Germinal center (tissue), 1 donor: ENCODE measurements around the gene ABHD17A.

Source experiments
- DNase-seq: peaks from one replicate; pipeline ENCODE4 v3.0.0; 2012; ENCODE audit warnings: mixed read lengths, low spot score

Gene ABHD17A

DNA sequence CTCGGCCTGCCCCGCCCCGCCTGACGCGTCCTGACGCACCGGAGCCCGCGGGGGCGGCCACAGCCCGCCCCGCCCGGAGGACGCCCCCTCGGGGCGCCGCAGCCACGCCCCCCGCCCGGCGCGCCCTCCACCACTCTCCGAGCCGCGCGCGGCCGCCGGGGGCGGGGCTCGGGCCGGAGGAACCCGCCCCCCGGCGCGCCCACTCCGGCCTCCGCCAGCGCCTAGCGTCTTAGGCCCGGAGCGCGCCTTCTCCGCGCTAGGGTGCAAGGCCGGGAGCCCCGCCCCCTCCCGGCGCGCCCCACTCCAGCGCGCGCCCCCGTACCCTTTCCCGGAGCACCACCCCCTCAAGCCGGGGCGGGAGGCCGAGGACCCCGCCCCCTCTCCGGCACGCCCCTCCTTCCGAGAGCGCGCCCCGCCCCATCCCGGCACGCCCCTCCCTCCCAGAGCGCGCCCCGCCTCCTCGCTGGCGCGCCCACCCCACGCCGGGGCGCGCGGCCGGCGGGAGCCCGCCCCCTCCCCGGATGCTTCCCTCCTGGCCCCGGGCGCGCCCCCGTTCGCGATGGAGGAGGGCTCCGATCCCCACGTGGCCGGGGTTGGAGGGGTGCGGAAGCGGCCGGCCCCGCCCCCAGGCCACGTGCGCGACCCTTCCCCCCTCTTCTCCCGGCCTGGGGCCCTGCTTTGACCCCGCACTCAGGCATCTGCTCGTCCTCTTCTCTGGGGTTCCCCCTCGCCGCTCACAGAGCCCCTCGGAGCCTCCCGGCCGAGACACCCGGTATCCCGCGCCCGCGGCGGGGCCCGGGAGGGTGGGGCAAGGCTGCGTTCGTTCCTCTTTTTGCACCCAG lies 21.4 kb downstream of the ABHD17A start:
- peak; percentile 95 for DNase-seq

DNA sequence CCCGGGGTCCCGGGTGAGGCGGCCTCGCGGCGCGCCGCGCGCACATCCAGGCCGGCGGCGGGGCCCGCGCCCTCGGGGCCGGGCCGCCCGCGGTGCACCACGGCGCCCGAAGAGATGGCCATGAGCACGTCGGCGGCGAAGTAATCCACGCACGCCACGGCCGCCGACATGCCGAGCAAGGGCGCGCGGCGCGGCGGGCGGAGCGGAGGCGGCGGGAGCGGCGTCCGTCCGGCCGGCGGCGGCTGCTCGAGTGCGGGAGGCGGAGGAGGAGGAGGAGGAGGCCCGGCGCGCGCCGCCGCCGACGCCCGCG lies 22.0 kb downstream of the ABHD17A start, which contains the start of gene KLF16:
KLF16 (minus strand) TSS at position 252 of the 310 bp plus-strand sequence; CDS start at position 170, 82 bp downstream.
- no peak for DNase-seq

DNA sequence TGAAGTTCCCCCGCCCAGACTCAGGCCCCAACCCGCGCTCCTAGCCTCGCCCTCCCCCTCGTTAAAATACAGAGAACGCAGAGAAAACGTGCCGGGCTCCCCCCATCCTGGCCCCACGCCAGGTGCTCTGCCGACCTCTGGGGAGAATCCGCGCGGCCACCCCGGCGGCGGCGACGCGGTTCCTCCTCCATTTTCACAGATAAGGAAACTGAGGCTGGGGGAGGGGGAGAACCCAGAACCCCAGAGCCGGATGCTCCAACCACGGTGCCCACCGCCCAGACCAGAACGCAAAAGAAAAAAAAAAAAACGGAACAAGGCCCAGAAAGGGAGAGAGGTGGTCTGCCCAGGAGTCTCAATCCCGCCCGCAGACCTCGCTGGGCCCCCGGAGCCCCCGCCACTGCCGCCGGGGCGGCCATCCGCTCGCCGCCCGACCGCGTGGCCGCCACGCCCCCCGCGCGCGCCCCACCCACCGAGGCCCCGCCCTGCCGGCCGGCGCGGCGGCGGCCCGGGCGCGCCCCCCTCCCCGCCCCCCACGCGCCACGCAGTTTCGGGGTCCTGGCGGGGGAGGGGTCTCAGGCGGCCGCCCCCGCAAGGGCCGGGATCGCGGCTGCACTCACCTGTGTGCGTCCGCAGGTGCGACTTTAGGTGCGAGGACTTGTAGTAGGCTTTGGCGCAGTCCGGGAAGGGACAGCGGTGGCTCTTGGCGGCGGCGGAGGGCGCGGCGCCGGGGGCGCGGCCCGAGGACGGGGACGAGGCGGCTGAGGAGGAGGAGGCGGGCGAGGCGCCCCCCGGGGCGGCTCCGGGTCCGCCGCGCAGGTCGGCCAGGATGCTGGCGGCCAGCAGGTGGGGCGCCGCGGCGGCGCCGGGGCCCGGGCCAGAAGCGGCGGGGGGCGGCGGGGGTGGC lies 22.6 kb downstream of the ABHD17A start:
- DNase-seq = peak; percentile 55

DNA sequence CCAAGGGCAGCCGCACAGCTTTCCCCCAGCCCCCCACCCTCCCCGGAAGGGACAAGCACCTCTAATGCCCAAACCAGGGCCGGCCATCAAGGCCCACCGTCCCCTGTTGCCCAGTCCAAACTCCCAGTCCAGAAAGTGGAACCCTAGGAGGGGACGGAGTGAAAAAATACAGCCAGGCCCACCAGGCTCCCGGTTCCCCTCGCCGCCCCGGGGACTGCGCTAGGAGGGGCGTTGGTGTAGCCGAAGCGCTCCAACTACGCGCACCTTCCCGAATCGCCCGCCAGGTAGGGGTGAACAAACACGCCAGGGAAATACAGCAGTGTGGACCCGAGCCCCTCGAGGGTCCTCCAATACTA lies 23.2 kb downstream of the ABHD17A start:
- DNase-seq = no peak

DNA sequence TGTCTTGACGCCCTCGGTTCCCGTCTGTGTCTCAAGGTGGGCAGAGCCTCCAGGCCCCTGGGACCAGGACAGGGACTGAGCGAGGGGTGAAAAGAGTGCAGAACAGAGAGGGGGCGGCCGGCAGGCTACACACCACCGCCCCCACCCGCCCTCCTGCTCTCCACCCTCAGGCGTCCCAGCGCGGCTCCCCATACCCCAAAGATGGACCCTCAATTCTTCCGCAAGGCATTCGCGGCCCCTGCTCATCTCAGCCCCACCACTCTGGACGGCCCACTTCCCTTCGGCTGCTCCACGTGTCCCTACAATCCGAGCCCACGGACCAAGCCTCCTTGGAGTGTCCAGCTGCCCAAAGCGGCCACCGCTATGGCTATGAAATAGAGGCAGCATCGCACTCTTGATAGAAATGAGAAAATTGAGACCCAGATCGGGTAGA lies 23.7 kb downstream of the ABHD17A start:
- no peak for DNase-seq

DNA sequence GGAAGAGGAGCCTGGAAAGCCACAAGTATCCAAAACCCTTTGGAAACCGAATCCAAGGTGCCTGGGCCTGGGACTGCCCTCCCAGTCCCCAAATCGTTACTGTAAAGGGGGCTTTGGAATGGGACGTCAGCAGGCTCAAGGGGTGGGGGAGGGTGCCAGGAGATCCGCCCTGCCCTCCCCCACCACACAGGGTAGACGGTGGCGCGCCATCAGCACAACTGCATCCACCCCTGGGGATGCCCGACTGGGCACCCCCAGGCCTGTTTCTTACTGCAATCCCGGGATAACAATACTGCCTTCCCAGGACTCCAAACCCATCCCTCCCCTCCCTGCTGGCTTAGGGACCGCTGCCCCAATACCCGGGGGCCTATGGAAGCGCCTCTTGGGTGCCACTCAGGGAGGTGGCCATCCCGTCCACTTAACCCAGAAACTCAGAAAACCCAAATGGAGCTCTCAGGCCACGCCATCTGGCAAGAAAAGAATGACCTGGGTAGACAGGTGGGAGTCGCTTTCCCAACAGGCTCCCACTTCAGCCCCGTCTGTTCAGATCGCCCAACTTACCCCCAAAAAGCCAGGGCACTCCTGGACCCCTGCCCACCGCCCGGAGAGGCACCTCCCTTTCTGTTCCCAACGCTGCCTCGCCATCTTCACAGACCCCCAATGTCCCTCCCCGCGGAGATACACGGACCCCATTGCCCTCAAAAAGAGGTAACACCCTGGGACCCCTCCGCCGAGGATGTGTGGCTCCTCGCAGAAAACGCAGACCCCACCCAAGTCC lies 24.3 kb downstream of the ABHD17A start:
- DNase-seq = no peak

DNA sequence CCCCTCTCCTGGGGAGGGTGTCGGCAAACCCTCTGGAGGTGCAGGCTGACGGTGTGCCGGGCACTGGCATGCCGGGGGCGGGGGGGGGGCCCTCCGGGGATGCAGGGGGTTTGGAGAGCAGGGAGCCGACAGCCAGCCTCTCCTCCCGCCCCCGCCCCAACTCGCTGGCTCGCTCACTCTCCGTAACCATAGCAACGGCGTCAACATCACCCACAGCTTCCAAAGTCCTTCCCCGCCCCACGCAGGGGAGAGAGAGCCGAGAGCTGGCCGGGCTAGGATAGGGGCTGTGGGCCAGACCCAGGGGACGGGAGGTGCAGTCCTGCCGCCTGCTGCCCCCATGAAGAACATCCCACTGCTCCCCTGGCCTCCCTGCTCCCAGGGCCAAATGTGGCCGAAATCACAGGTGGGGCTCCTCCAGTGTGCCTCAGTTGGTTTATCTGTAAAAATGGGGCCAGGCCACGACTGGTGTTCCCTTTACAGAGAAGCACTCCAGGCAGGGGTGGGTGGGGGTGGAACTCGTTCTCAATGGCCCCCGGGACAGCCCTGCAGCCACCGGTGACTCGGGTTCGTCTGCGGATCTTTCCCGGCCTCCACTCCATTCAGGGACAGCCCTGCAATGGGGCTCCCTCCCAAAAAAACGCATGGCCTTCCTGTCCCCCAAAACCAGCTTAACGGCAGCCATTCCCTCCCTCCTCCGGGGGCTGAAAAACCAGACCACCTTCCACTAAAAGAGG lies 25.1 kb downstream of the ABHD17A start:
- no peak for DNase-seq

DNA sequence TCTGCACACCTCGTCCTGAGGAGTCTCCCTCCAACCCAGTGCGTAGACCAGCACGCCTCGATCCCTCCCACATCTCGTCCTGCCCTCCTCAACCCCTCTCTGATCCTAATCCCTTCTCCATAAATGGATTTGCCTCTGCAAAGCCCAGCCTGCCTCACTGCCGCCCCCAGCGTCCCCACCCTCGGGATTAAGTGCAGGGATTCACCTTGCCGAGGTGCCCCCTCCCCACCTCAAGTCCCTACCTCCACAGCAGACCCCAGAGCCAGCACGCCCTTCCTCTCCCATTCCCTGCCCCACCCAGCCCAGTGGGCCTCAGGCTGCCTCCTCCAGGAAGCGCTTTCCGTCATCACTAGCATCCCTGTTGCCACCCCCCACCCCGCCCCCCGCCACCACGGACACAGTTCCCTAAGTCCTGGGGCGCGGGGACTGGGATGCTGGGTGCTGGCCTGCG lies 25.9 kb downstream of the ABHD17A start:
- no peak for DNase-seq

DNA sequence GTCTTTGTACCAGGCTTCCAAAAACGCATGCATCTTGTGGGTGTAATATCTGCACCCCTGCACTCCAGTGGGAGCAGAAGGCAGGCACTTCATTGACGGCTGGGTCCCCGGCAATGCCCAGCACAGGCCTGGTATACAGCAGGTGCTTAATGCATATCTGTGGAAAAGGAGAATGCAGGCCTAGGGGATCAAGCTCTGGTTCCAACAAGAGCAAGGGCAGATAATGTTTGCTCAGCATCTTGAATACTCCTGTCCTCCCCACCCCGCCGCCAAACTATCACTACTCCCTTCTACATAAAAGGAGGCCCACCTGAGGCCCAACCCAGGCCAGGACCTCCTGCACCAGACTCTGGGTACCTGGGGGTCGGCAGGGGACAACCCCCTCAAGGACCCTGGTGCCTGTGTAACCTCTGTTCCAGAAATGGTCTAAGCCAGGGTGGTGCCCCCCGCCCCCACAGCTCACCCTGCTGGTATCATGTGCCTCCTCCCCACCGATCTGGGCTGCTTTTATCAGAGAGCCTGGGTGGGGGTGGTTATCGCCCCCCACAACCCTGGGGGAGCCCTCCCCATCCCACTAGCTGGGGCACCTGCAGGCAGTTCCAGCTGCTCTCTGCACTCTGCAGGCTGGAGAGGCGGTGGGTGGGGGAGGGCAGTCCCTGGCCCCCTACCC lies 26.7 kb downstream of the ABHD17A start:
- no peak for DNase-seq

DNA sequence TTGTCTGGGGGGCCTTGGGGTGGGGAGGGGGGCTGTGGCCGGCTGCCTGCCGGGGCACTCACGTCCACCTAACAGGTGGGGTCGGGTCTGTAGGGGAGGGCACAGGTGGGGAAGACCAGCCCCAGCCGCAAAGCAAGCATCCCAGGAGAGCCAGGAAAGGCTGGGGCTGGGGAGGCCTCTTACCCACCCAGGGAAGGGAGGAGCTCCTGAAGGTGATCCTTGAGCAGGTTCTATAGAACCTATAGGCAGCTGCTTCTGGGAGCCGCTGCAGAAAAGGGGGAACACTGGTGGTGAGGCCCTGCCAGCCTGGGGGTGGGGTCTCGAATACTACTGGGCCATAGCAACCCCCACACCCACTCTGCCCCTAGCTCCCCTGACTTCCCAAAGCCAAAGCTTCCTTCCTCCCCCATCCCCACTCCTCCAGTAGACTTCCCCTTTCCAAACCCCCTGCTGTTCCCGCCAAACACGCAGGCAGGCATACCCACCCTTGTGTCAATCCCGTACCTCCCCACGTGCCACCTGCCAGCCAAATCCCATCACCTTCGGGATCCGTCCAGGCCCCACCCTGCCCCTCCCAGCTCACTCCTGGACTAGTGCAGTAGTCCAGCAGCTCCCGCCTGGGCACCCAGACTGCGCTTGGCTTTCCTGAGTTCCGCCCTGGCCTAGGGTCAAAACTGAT lies 27.5 kb downstream of the ABHD17A start:
- no peak for DNase-seq

DNA sequence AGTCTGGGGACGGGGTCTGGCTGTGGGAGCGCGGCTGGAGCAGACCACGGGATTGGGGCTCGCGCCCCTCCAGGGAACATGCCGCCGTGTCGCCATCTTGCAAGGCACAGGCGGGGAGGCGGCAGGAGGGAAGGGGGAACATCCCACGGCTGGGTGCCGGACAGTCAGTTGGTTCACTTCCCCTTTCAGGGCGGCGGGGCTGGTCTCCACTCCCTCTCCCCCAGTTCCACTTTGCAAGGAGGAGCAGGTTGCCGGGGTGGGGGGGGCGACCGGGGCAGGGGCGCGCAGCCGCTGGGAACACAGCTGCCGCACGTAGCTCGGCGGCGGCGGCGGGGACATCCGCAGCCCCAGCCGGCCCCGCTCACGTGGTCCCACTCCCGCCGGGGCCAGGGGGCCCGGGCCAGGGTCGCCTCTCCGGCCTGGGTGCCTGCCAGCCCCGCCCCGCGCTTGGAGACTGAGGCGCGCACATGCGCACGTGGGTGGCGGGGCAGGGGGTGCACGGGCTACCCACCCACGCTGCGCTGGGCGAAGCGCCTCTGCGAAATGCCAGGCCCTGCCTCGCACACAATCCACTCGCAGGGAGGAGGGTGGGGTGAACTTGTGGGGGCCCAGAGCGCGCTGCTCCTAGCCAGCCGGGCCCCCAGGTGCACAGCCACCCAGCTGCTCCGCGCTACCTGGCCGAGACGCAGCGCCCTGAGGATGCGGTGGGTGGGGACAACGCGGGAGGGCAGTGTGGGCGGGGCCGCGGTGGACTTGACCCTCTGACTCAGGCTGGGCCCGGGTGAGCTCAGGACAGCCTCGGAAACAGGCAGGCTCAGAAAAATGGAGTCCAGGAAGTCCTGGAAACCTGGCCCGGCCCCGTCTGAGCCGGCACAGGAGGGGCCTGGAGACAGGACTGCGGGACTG lies 28.3 kb downstream of the ABHD17A start:
- DNase-seq = peak; percentile 82

DNA sequence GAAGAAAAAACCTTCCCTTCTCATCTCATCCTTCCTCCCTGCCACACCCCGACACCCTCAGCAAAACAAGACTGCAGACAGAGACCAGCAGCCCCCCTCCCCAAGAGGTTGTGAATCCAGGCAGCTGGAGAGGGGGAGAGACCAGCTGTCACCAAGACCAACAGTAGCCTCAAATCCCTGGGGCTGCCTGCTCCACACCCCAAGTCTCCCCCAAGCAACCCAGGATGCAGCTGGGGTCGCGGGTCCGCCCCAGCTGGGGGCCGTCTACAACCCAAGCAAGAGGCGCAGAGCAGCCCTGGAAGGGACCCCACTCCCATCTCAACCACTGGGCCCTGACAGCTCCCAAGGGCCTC lies 29.0 kb downstream of the ABHD17A start:
- peak; percentile 36 for DNase-seq

DNA sequence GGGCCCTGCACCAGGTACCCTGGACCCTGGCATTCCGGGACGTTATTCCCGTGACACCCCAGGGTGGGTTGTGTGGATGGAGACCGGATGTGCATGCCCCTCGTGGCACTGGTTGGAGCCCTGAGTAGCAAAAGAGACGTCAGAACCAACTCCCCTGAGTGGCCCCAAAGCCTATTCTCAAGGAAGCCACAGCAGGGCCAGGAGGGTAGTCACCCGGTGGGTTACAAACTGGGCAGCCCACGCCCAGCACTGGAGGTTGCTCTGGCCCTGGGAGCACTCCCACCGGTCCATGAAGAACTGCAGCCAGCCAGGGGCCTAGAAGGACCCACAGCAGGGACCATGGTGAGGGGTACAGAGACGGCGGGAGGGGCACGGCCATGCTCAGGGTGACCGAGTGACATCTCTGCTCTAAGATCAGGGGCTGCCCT lies 29.5 kb downstream of the ABHD17A start:
- DNase-seq = no peak

DNA sequence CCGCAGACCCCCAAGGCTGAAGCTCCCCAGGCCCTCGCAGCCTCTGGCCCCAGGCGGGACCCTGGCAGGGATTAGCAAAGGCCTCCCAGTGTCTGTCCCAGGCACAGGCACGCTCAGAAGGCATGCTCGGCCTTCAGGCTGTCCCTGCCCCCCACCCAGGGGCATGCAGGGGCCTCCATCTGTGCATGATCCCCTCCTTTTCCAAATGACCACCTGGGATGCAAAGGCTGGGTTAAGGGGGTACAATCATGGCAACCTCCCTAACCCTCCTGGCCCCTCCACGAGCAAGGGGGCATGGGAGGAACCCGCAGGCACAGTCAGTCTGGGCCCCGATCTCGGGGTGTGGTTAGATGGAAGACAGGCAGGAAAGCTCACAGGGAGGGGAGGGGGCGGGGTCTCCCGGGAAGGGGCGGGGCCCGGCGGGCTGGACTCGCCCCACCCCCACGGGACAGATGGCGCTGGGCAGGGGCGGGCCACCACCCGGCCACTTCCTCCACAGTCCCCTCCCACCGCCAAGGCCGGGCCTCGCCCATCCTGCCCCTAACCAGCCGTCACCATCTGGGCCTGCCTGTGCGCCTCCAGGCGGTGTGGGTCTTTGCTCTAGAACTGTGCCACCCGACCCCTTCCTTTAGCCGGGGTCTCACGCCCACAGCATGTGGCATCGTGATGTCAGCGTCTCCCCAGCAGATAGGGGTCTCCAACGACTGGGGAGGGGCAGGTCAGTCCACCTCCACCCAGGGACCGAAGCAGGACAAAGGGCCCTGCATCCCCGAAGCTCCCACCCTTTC lies 30.1 kb downstream of the ABHD17A start:
- peak; percentile 86 for DNase-seq

DNA sequence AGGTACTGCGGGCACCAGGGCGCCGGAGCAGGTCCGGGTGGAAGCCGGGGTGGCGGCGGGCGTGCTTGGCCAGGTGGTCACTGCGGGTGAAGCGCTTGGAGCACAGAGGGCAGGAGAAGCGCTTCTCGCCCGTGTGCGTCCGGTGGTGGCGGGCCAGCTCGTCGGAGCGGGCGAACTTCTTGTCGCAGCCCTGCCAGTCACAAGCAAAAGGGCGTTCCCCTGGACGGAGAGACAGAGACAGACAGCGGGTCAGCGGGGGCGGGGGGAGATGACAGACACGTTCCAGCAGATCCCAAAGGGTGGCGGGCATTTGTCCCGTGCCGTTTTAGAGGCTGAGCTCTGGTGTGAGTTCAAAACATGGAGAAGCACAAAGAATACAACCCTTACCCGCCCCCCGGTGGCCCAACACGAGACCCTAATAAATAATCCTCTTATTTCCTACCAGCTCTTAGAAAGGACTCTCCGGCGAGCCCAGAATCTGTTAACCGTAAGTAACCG lies 30.7 kb downstream of the ABHD17A start:
- DNase-seq = no peak

DNA sequence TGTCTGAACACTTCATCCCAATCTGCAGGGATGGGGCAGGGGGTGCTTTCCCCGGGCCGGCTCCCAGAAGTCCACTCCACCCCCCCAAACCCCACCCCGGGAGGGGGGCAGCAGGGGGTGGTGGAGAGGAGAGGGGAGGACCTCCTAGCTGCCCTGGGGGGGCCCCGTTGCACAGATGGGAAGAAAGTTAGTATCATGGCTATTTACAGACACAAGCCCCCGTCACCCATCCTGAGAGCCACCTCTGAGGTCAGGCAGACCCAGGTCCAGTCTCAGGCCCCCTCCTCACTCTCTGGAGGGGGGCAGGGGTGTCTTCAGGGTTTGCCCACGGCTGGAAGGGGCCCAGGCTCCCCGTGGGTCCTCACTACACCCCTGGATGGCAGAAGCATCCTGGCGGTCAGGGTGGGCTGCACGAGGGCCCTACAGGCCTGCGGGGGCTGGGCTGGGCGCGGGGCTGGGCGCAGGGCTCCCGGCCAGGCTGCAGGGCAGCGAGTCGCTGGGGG lies 31.2 kb downstream of the ABHD17A start:
- no peak for DNase-seq

DNA sequence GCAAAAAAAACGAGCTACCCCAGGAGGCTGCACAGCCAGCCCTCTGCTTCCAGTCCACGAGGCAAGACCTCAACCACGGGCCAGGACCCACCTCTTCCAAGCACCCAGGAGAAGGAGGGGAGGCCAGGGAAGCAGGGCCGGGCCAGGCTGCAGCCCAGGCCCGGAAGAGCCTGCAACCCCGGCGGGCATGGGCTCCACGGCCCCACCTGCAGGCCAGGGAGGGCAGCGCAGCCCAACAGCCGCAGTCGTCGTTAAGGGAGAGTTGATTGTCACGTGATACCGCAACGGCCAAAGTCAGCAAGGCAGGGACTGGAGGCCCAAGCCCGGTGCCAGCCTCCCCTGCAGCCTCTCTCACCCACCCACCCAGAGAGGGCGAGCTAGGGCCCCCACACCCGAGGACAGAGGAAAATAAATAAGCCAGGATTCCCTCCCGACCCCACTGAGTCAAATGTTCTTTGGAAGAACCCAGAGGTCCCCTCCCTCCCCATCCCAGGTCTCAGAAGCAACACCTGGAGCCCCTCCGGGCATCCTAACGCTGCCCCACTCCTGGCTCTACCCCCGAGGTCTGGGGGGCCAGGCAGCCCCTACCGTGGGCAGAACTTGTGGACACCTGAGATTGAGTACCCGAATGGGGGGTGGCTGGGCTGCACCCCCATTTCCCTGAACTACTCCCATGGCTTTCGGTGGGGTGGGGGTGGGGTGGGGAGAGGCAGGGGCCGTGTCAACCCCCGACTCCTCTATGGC lies 31.8 kb downstream of the ABHD17A start:
- peak; percentile 85 for DNase-seq
